Endothelial cell of umbilical vein (primary cell): ENCODE data around the gene DCAF6. TPM values are rescaled to one million over a fixed set of nuclear protein-coding genes. Genes with fewer than 3 reads are reported as not detected.

ENCODE experiments used
- BruUV-seq: library from RNA; stranded (reverse); fragments of 400-500 nt; replicated peaks from 2 replicates; lab custom pipeline; 2021; lab: Mats Ljungman, UMichigan
- CTCF ChIA-PET: fragments of 300-600, 350-600 bp; sonication (Branson Sonifier 250); formaldehyde crosslinking; loops from one replicate; lab custom pipeline; 2021; ENCODE audit warnings: antibody characterized with exemption, inconsistent platforms; lab: Charles Lee
- POLR2A ChIA-PET: fragments of 300-600, 350-600 bp; sonication (Branson Sonifier 250); formaldehyde crosslinking; loops from one replicate; lab custom pipeline; 2021; ENCODE audit warnings: antibody characterized with exemption, inconsistent platforms; lab: Charles Lee
- DNase-seq: peaks from one replicate; pipeline ENCODE4 v3.0.0-alpha.2; 2011; ENCODE audit warnings: low read depth, low spot score
- FAIRE-seq: peaks from 2 replicates; lab custom pipeline; 2011; peaks lifted over from hg19 to GRCh38; lab: Jason Lieb, UNC
- H2AFZ ChIP-seq: 2 replicates; pipeline ENCODE4 v1.6.0; 2012; ENCODE audit warnings: low read depth, low read length, control low read depth, inconsistent platforms
- H3K27ac ChIP-seq: 2 replicates; pipeline ENCODE4 v1.5.1; 2011; ENCODE audit warnings: low read depth, mild to moderate bottlenecking, control low read depth, low read length, moderate library complexity; ENCODE audit not compliant: insufficient read depth
- H3K27me3 ChIP-seq, 2 experiments: 2 replicates each; pipeline versions ENCODE4 v1.6.0 to v1.6.1; 2011; ENCODE audit warnings: low read length in 2 of 2, mixed read lengths in 1 of 2; ENCODE audit not compliant: control insufficient read depth in 2 of 2, insufficient read depth in 2 of 2
- H3K36me3 ChIP-seq, 2 experiments: 2 replicates in 1 of 2; 3 replicates in 1 of 2; pipeline ENCODE4 v1.5.1; 2011; ENCODE audit warnings: low read length in 2 of 2, mild to moderate bottlenecking in 1 of 2, moderate library complexity in 1 of 2; ENCODE audit not compliant: control insufficient read depth in 2 of 2, insufficient read depth in 2 of 2; ENCODE audit errors: extremely low read depth in 1 of 2
- H3K4me1 ChIP-seq: 3 replicates; pipeline ENCODE4 v1.5.1; 2011; ENCODE audit warnings: mild to moderate bottlenecking, low read length; ENCODE audit not compliant: control insufficient read depth, insufficient read depth; ENCODE audit errors: extremely low read depth
- H3K4me2 ChIP-seq: 2 replicates; pipeline ENCODE4 v1.6.1; 2011; ENCODE audit warnings: low read length, control low read depth, mixed read lengths; ENCODE audit not compliant: insufficient read depth
- H3K4me3 ChIP-seq, 3 experiments: fragments of 200-600 bp in 1 of 3; sonication (generic), shearing (Covaris generic) in 1 of 3; replicated peaks in 1 of 3; 2 replicates each; pipeline ENCODE4 v1.5.1; 2011 to 2016; ENCODE audit warnings: control low read depth in 3 of 3, low read length in 3 of 3, mild to moderate bottlenecking in 2 of 3, inconsistent platforms in 1 of 3, low read depth in 1 of 3, moderate library complexity in 1 of 3; ENCODE audit not compliant: insufficient read depth in 1 of 3
- H3K79me2 ChIP-seq: 2 replicates; pipeline ENCODE4 v1.6.0; 2012; ENCODE audit warnings: low read length, inconsistent platforms; ENCODE audit not compliant: control insufficient read depth, insufficient read depth
- H3K9ac ChIP-seq: replicated peaks from 2 replicates; pipeline ENCODE3; 2011; ENCODE audit warnings: low read length, control low read depth; ENCODE audit not compliant: insufficient read depth; ENCODE audit errors: extremely low read depth
- H3K9me1 ChIP-seq: replicated peaks from 3 replicates; pipeline ENCODE4 v1.6.0; 2011; ENCODE audit warnings: mild to moderate bottlenecking, low read length; ENCODE audit not compliant: control insufficient read depth, insufficient read depth; ENCODE audit errors: extremely low read depth
- H3K9me3 ChIP-seq: replicated peaks from 2 replicates; pipeline ENCODE4 v1.5.1; 2012; ENCODE audit warnings: low read length, inconsistent platforms; ENCODE audit not compliant: control insufficient read depth, insufficient read depth
- H4K20me1 ChIP-seq: replicated peaks from 2 replicates; pipeline ENCODE3; 2011; ENCODE audit warnings: mild to moderate bottlenecking, low read length; ENCODE audit not compliant: control insufficient read depth, insufficient read depth; ENCODE audit errors: extremely low read depth
- EZH2 ChIP-seq: IDR thresholded peaks from 2 replicates; pipeline ENCODE4 v1.6.1; 2012; ENCODE audit warnings: borderline replicate concordance, low read depth, mild to moderate bottlenecking, moderate library complexity, low read length, inconsistent platforms; ENCODE audit not compliant: severe bottlenecking
- FOS ChIP-seq: IDR thresholded peaks from 2 replicates; pipeline ENCODE4 v1.6.1; 2011; ENCODE audit warnings: mild to moderate bottlenecking, low read length, moderate library complexity, borderline replicate concordance; ENCODE audit not compliant: insufficient read depth
- GATA2 ChIP-seq: IDR thresholded peaks from 2 replicates; pipeline ENCODE4 v1.7.0; 2011; ENCODE audit warnings: low read depth, mild to moderate bottlenecking, moderate library complexity, mixed read lengths, low read length; ENCODE audit not compliant: insufficient read length, insufficient read depth
- JUN ChIP-seq: IDR thresholded peaks from 2 replicates; pipeline ENCODE4 v1.6.1; 2011; ENCODE audit warnings: borderline replicate concordance, low read depth; ENCODE audit not compliant: insufficient read length, insufficient read depth
- MYC ChIP-seq: IDR thresholded peaks from one replicate; pipeline ENCODE4 v1.6.1; 2011; ENCODE audit warnings: mild to moderate bottlenecking, low read depth, low read length
- POLR2A ChIP-seq: IDR thresholded peaks from 2 replicates; pipeline ENCODE4 v1.6.1; 2012; ENCODE audit warnings: low read depth, mild to moderate bottlenecking, control low read depth, low read length
- POLR2AphosphoS5 ChIP-seq: IDR thresholded peaks from 2 replicates; pipeline ENCODE4 v1.6.1; 2012; ENCODE audit warnings: low read depth, mild to moderate bottlenecking, control low read depth, low read length, moderate library complexity; ENCODE audit not compliant: insufficient read depth
- dilution Hi-C: fragments of 300-500 bp; cut with MboI; formaldehyde crosslinking; loops from one replicate; pipeline ENCODE4 v1.15.0; 2019; ENCODE audit warnings: low sequenced_read_pairs; ENCODE audit not compliant: extremely low pct_ligation_motif_present
- intact Hi-C: fragments of 100-400 bp; cut with micrococcal nuclease; formaldehyde crosslinking; loops from one replicate; pipeline ENCODE4 v1.10.0; 2022
- polyA plus RNA-seq, 4 experiments: library from polyadenylated mRNA; depleted of rRNA in 3 of 4; stranded (reverse) in 3 of 4; unstranded in 1 of 4; fragments of >200 nt; gene quantifications; 2 replicates each; pipeline versions ENCODE4 v1.2.1 to v1.2.3, GENCODE V29; 2011 to 2012; ENCODE audit warnings: missing spikeins in 1 of 4
- total RNA-seq: library from RNA; stranded (reverse); gene quantifications from 2 replicates; pipeline ENCODE4 v1.2.3, GENCODE V29; 2021
- TF ChIP-seq, protein P1 (sequence below): IDR thresholded peaks from 2 replicates; pipeline ENCODE4 v1.6.1; 2011; ENCODE audit not compliant: insufficient read depth, insufficient read length
- TF ChIP-seq, protein P2 (sequence below), 2 donors: IDR thresholded peaks; 1 replicate in 1 of 2; 2 replicates in 1 of 2; pipeline ENCODE4 v1.5.1; 2011; ENCODE audit warnings: low read length in 2 of 2, mild to moderate bottlenecking in 2 of 2, moderate library complexity in 2 of 2, control low read depth in 1 of 2, inconsistent platforms in 1 of 2, low read depth in 1 of 2; ENCODE audit not compliant: insufficient read depth in 1 of 2; ENCODE audit errors: extremely low read depth in 1 of 2

Gene DCAF6
- total and polyA plus RNA-seq, 2 donors (not counting 3 experiments of a cell fraction or from before 2014, with no cell fraction given) = 28.6 to 39.4 TPM

DNA sequence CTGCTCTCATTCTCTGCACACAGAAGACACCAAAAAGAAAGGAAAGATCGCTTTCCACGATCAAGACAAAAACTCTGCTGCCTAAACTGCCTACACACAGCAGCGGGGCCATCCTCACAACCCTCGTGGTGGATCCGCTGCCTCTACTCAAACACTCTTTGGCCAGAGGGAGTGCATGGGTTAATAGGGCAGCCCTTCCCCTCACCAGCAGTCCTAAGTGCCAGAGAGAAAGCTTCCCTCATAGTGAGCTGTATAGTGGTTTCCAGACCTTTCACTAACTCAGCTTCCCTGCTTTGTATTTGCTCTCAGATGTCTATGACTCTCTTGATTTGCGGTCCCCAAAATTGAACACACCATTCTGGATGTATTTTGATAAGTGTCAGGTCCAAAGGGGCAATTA lies 169.4 kb downstream of the DCAF6 start:
- intact Hi-C loops (no loop called here), dilution Hi-C loops (no loop called here)
- Histone ChIP-seq H3K4me2 (no peak overlapping the region), H3K27me3 (no peaks in the 10 kb centered on the region), H3K9ac (no peak overlapping the region), H3K9me3 (no peaks in the 10 kb centered on the region), H3K4me1 (no peaks in the 10 kb centered on the region), H3K27ac (no peak overlapping the region), H3K36me3 (peaks cover 0 to 7% of the 10 kb centered on the region in 2 experiments), H3K4me3 (no peak overlapping the region), H3K9me1 (no peaks in the 10 kb centered on the region), H4K20me1 (no peaks in the 10 kb centered on the region), H3K79me2 (no peaks in the 10 kb centered on the region), H2AFZ (no peak overlapping the region)
- TF ChIP-seq, protein P1, sequence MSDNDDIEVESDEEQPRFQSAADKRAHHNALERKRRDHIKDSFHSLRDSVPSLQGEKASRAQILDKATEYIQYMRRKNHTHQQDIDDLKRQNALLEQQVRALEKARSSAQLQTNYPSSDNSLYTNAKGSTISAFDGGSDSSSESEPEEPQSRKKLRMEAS = no peak
- no peak for TF ChIP-seq JUN
- TF ChIP-seq POLR2AphosphoS5 = no peak
- TF ChIP-seq, protein P2, sequence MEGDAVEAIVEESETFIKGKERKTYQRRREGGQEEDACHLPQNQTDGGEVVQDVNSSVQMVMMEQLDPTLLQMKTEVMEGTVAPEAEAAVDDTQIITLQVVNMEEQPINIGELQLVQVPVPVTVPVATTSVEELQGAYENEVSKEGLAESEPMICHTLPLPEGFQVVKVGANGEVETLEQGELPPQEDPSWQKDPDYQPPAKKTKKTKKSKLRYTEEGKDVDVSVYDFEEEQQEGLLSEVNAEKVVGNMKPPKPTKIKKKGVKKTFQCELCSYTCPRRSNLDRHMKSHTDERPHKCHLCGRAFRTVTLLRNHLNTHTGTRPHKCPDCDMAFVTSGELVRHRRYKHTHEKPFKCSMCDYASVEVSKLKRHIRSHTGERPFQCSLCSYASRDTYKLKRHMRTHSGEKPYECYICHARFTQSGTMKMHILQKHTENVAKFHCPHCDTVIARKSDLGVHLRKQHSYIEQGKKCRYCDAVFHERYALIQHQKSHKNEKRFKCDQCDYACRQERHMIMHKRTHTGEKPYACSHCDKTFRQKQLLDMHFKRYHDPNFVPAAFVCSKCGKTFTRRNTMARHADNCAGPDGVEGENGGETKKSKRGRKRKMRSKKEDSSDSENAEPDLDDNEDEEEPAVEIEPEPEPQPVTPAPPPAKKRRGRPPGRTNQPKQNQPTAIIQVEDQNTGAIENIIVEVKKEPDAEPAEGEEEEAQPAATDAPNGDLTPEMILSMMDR (IDR thresholded peaks at IDR 0.05; ENCODE audit: extremely low read depth in 1 of 2, insufficient read depth in 1 of 2, low read depth in 1 of 2, low read length in 2 of 2) = no peak
- no peak for TF ChIP-seq EZH2
- TF ChIP-seq MYC = no peak
- no peak for TF ChIP-seq POLR2A
- no peak for TF ChIP-seq GATA2
- no peak for TF ChIP-seq FOS
- BruUV-seq = no TSS peak
- no peak for FAIRE-seq
- ChIA-PET POLR2A (no interaction called here), CTCF (interaction anchor here (1.3 to 1.8 kb wide), 2 partner anchors 21 to 23 kb away, joined by 3 to 9 read pairs; no protein-coding TSS in a partner anchor)
- DNase-seq = no peak
